GM19193 (cell line): Measurements from ENCODE around the gene CMTM7.

Source experiments
- POLR2A ChIP-seq: IDR thresholded peaks from 4 replicates; pipeline ENCODE4 v1.6.1; 2011; ENCODE audit not compliant: insufficient read depth, insufficient read length; ENCODE audit errors: extremely low read depth

The CMTM7 gene

DNA sequence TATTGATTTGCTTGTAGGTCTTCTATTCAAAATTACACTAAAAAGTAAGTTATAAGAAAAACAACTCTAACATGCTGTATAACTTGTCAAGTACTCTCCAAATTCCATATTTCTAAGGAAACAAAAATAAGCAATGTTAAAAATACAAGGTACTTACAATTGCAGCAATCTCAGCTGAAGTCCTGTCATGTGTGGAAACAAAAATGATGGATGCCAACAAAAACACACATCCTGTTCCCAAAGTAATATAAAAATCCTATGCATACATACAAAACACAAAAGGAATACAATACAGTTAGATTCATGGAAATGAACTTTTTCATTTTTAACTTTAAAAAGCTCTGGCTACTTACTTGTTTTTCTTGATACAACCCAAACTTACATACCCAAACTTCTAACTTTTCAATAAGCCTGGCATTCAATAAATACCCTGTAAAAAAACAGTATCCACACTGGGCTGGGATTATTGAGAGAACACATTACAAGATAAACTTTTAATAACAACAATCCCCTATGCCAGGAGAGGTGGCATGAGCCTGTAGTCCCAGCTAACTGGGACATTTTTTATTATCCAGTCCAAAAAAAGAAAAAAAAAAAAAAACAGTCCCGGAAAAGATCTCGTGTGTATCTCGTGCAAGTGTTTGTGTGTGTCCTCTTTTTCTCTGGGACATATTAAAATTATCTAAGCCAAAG is 96.3 kb downstream of the CMTM7 start:
- TF ChIP-seq POLR2A: no peak

- no peak for TF ChIP-seq POLR2A
Measured at GRCh38 chr3:32488474-32489008, 96.9 kb downstream of the CMTM7 start.

GRCh38 chr3:32492684-32493436 is 101.2 kb downstream of the CMTM7 start:
- TF ChIP-seq POLR2A: no peak

DNA sequence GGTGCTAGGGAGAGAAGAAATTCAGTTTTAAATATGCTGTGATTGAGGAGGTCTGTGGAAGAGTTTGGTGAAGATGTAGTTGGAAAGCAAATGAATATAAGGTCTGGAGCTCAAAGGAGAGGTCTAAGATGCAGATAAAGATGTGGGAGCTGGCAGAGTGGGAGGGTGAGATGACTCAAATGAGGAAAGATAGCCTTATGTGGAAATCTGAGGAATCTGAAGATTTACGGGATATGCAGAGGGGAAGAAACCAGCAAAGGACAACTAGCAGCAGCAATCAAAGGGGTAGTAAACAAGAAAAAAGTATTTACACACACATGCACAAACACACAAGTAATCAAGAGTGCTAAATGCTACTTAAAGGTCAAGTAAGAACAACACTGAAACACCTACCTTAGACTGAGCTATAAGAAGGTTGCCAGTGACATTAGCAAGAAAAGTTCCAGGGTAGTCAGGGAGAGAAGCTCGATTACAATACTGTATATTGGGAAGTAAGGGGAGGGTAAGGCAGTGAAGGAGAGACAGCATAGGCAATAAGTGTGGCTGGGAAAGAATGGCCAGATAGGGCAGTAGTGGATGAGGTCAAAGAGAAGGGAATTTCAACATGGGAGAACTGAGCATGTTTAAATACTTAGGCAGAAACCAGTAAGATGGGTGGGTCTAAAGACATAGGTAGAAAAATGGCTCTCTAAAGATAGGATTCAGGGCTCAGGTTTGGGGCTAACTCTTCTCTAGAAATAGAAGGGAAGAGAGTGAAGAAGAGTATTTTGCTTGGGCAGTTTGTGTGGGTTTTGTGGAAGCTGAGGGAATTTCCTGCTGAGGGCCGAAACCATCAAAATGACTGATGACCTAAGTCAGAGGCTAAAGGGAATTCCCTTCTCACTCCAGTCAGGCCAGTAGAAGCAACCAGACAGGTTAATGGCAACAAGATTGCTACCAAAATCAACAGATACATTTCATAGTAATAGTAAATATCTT is 102.1 kb downstream of the CMTM7 start:
- no peak for TF ChIP-seq POLR2A

- TF ChIP-seq POLR2A: no peak
Measured at GRCh38 chr3:32495085-32495484, 103.4 kb downstream of the CMTM7 start.

- no peak for TF ChIP-seq POLR2A
Measured at GRCh38 chr3:32495609-32496008, 104.0 kb downstream of the CMTM7 start.

- TF ChIP-seq POLR2A: no peak
Measured at GRCh38 chr3:32498252-32498651, 106.6 kb downstream of the CMTM7 start.

DNA sequence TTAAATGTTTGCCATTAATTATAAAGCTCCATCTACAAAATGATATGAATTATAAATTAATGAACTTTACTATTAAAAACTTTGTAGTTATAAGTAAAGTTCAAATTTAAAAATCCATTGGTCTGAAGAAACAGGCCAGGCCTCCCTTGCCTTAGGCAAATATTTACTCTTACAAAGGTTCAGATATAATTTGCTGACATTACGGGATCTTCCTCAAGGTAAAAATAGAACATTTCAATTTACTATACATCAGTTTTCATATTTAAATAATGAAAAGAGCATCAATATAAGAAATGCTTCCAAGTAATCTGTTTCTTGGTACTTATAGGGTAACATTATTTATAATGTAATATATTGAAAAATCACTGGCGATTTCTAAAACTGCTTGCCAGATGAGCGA is 107.3 kb downstream of the CMTM7 start:
- no peak for TF ChIP-seq POLR2A

DNA sequence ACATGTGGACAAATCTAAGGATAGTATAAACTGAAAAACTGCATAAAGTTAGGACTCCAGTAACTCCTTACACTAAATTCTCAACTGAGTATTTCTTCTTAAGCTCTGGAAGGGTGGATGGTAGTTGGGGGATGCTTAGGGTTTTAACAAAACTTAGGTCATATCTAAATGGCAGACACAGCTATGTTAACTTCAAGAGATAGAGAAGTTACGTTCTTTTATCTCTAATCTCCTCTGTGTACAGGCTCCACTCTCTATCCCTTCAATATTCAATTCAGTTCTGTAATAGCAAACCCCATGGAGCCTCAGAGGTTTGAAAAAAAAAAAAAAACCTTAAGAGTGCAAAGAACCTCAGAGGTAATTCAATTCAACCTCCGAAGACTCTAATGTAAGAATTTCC is 107.9 kb downstream of the CMTM7 start:
- no peak for TF ChIP-seq POLR2A

GRCh38 chr3:32500231-32500630 is 108.6 kb downstream of the CMTM7 start:
- TF ChIP-seq POLR2A: no peak

DNA sequence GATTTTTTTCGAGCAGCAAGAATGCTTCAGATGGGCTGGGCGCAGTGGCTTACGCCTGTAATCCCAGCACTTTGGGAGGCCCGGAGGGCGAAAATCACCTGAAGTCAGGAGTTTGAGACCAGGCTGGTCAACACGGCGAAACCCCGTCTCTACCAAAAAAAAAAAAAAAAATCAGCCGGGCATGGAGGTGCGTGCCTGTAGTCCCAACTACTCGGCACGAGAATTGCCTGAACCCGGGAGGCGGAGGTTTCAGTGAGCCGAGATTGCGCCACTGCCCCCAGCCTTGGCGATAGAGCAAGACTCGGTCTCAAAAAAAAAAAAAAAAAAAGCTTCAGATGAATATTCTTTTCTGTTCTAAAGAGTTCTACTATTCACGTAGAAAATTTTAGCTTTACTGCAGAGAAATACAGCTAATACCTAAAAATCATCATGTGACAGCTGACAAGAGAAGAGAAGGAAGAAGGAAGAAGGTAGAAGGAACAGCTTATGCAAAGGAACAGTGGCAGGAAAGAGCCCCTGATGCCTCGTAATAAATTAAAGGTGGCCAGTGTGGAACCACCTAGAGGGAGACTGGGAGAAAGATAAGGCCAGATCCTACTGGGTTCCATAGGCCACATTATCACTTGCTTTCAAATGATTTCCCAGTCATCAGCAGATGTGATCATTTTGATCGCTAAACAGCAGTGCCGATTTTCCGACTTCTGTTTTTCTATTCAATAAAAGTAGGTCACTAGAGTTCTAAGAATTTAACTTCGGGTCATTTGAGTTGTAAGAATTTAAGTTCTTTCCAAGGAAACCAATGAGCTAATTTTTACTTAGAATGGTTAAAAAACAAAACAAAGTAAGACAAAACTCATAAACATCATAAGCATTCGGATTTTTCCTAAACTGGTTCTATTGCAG is 109.5 kb downstream of the CMTM7 start:
- TF ChIP-seq POLR2A: no peak

GRCh38 chr3:32501783-32502117 is 110.1 kb downstream of the CMTM7 start:
- TF ChIP-seq POLR2A: no peak

- TF ChIP-seq POLR2A: peak; percentile 82
Measured at GRCh38 chr3:32502118-32502945, 110.7 kb downstream of the CMTM7 start, which contains the start of gene CMTM6. Gene CMTM6, minus strand, starts transcription at chr3:32502852. Its CDS starts 107 bp downstream, at chr3:32502745.
